ENCODE data around the gene GPR45. TPM values are rescaled to one million over a fixed set of nuclear protein-coding genes. Genes with fewer than 3 reads are reported as not detected.
A peak's percentile ranks its signal among the peaks of the same experiment; 100 is the strongest.

GPR45 gene
- total and polyA plus RNA-seq, 9 of the 15 experiments (the other 6 are each of a cell fraction or from before 2014, with no cell fraction given): not detected

DNA sequence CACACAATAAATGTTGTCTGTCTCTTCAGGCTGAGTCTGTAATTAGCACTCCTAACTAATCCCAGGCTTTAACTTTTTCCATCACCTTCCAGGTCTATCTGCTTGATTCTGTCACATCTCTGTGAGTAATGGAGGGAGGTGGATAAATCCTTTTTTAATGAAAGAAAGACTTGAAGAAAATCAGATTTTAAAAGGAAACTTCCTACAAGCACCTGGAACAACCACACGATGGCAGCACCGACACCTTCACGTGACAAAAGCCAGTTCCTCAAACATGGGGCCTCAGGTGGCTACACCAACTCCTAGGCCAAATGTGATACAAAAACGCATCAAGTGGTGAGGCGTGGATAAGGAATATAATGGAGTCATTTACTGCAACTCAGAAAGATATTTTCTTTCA lies 46.1 kb downstream of the GPR45 start:
- H3K9me1 ChIP-seq (ENCODE audit: control insufficient read depth, insufficient read depth, low read length): peaks cover 3% of the 10 kb centered on the region
- H3K27me3 ChIP-seq (ENCODE audit: control insufficient read depth in 2 of 2, insufficient read depth in 2 of 2, low read length in 2 of 2): no peaks in the 10 kb centered on the region
- H3K79me2 ChIP-seq (ENCODE audit: control insufficient read depth, insufficient read depth, low read length): no peaks in the 10 kb centered on the region
- no peak overlapping the region for H3K4me2 ChIP-seq (ENCODE audit: insufficient read depth, low read length)
- no peaks in the 10 kb centered on the region for H3K9me3 ChIP-seq (replicated peaks; ENCODE audit: control insufficient read depth, insufficient read depth, low read depth, low read length)
- H3K4me3 ChIP-seq: no peak overlapping the region
- H3K27ac ChIP-seq (ENCODE audit: extremely low read depth, low read depth, low read length): no peak overlapping the region
- H3K9ac ChIP-seq (ENCODE audit: insufficient read depth in 1 of 2, low read depth in 2 of 2, low read length in 2 of 2): no peak overlapping the region
- H4K20me1 ChIP-seq (replicated peaks; ENCODE audit: control insufficient read depth, insufficient read depth, low read length): peaks cover 3% of the 10 kb centered on the region; the same call in 1 of the 2 replicates
- peaks cover 78% of the 10 kb centered on the region for H3K36me3 ChIP-seq (ENCODE audit: control insufficient read depth, insufficient read depth, low read length)
- intact Hi-C loops (cut with micrococcal nuclease) (no loop called here), in situ Hi-C loops (cut with MboI) (no loop called here)
- peak; percentile 87 for FAIRE-seq
- ChIA-PET CTCF (ENCODE audit: low intra/inter-chr PET ratio) (interaction anchor here (0.9 kb wide), 1 partner anchor 233 kb away, joined by 3 read pairs; no protein-coding TSS in a partner anchor), POLR2A (no interaction called here)
- DNase-seq (ENCODE audit: extremely low read depth in 1 of 4, low spot score in 3 of 4): peak; percentile 43 to 72 (median 52)
- WGBS (ENCODE audit: insufficient coverage, low coverage, missing lambda C conversion rate): 21% methylated on average over 5 of the region's 5 CpGs
- H2AFZ ChIP-seq (ENCODE audit: low read depth, low read length): no peak overlapping the region
- ATAC-seq: peak; percentile 92
- 0 out of 5 replicates have a peak, but pooled peaks cover 0 to 3% of the 10 kb centered on the region in 2 experiments for H3K4me1 ChIP-seq (replicated peaks in 1 of 2; ENCODE audit: control insufficient read depth in 2 of 2, insufficient read depth in 2 of 2, low read length in 2 of 2)
- no TSS peak for BruUV-seq (replicated peaks)
- no peak for TF ChIP-seq ZNF3 (CRISPR knock-in tag; IDR thresholded peaks at IDR 0.05)
- no peak for TF ChIP-seq CCNT2 (IDR thresholded peaks at IDR 0.05; ENCODE audit: borderline replicate concordance, extremely low read depth, insufficient read length, low read depth, low read length)
- 0 out of 2 replicates have a peak, but pooled peaks have one; percentile 13 for TF ChIP-seq TEAD4 (IDR thresholded peaks at IDR 0.05; ENCODE audit: low read length)
- no peak for TF ChIP-seq TEAD4 (CRISPR knock-in tag; IDR thresholded peaks at IDR 0.05; ENCODE audit: borderline replicate concordance)
- peak; percentile 85 for TF ChIP-seq PHF20 (IDR thresholded peaks at IDR 0.05; ENCODE audit: partially characterized antibody)
- no peak for TF ChIP-seq ZNF175 (CRISPR knock-in tag; IDR thresholded peaks at IDR 0.05; ENCODE audit: low read depth)
- TF ChIP-seq PHF21A (IDR thresholded peaks at IDR 0.05; ENCODE audit: borderline replicate concordance, low read depth): no peak
- TF ChIP-seq SPI1 (IDR thresholded peaks at IDR 0.05; ENCODE audit: borderline replicate concordance, low read depth, low read length): peak; percentile 96
- TF ChIP-seq NFIX (CRISPR knock-in tag; IDR thresholded peaks at IDR 0.05; ENCODE audit: low read depth): no peak
- TF ChIP-seq CBX2 (IDR thresholded peaks at IDR 0.05; ENCODE audit: insufficient read depth, low read length, poor library complexity, severe bottlenecking): no peak
- TF ChIP-seq RHOXF2B (CRISPR knock-in tag; conservative IDR thresholded peaks at IDR 0.05): no peak
- TF ChIP-seq, protein P1, sequence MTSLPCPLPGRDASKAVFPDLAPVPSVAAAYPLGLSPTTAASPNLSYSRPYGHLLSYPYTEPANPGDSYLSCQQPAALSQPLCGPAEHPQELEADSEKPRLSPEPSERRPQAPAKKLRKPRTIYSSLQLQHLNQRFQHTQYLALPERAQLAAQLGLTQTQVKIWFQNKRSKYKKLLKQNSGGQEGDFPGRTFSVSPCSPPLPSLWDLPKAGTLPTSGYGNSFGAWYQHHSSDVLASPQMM (CRISPR knock-in tag; IDR thresholded peaks at IDR 0.05): no peak
- TF ChIP-seq NEUROD1 (IDR thresholded peaks at IDR 0.05; ENCODE audit: borderline replicate concordance, low read depth, low read length, partially characterized antibody): no peak
- peak; percentile 35 to 51 for TF ChIP-seq RAD21 (CRISPR knock-in tag; conservative IDR thresholded peaks at IDR 0.05 in 1 of 2, IDR thresholded peaks at IDR 0.05 in 1 of 2)
- no peak for TF ChIP-seq SMC3 (conservative IDR thresholded peaks at IDR 0.05; ENCODE audit: insufficient read depth, low read depth, low read length)
- TF ChIP-seq, protein P2, sequence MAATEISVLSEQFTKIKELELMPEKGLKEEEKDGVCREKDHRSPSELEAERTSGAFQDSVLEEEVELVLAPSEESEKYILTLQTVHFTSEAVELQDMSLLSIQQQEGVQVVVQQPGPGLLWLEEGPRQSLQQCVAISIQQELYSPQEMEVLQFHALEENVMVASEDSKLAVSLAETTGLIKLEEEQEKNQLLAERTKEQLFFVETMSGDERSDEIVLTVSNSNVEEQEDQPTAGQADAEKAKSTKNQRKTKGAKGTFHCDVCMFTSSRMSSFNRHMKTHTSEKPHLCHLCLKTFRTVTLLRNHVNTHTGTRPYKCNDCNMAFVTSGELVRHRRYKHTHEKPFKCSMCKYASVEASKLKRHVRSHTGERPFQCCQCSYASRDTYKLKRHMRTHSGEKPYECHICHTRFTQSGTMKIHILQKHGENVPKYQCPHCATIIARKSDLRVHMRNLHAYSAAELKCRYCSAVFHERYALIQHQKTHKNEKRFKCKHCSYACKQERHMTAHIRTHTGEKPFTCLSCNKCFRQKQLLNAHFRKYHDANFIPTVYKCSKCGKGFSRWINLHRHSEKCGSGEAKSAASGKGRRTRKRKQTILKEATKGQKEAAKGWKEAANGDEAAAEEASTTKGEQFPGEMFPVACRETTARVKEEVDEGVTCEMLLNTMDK (IDR thresholded peaks at IDR 0.05; ENCODE audit: borderline replicate concordance, insufficient read depth, low read depth, low read length, poor library complexity, severe bottlenecking): peak; percentile 78
- TF ChIP-seq, protein P3, sequence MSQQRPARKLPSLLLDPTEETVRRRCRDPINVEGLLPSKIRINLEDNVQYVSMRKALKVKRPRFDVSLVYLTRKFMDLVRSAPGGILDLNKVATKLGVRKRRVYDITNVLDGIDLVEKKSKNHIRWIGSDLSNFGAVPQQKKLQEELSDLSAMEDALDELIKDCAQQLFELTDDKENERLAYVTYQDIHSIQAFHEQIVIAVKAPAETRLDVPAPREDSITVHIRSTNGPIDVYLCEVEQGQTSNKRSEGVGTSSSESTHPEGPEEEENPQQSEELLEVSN (IDR thresholded peaks at IDR 0.05; ENCODE audit: borderline replicate concordance in 1 of 2, extremely low read depth in 1 of 2, insufficient read depth in 1 of 2, insufficient read length in 1 of 2, low read depth in 1 of 2, low read length in 1 of 2, poor library complexity in 1 of 2, severe bottlenecking in 1 of 2): peak in 1 of 2 experiments; percentile 19
- TF ChIP-seq NUFIP1 (IDR thresholded peaks at IDR 0.05; ENCODE audit: partially characterized antibody): no peak
- no peak for TF ChIP-seq MECOM (CRISPR knock-in tag; IDR thresholded peaks at IDR 0.05)

All from K562 (cell line).